ENCODE results near the gene TRIM63.
A peak's percentile ranks its signal among the peaks of the same experiment; 100 is the strongest.

TRIM63 gene

GRCh38 chr1:26050248-26050640 lies 17.2 kb downstream of the TRIM63 start:
- Histone ChIP-seq H3K27ac (ENCODE audit: low read length) (no peak overlapping the region), H3K4me3 (ENCODE audit: low read length) (no peak overlapping the region), H3K4me1 (ENCODE audit: control insufficient read depth, low read depth, low read length) (no peaks in the 10 kb centered on the region), H3K27me3 (ENCODE audit: control insufficient read depth, insufficient read depth, low read length) (peaks cover 42% of the 10 kb centered on the region), H3K9me3 (ENCODE audit: control insufficient read depth, low read depth, low read length) (no peaks in the 10 kb centered on the region), H3K36me3 (ENCODE audit: control insufficient read depth, low read depth, low read length) (no peaks in the 10 kb centered on the region), H3K9ac (ENCODE audit: low read length) (no peak overlapping the region)

- no peaks in the 10 kb centered on the region for H3K9me3 ChIP-seq (ENCODE audit: control insufficient read depth, low read depth, low read length)
- H3K27me3 ChIP-seq (ENCODE audit: control insufficient read depth, insufficient read depth, low read length), result peaks cover 48% of the 10 kb centered on the region
- no peak overlapping the region for H3K27ac ChIP-seq (ENCODE audit: low read length)
- no peaks in the 10 kb centered on the region for H3K36me3 ChIP-seq (ENCODE audit: control insufficient read depth, low read depth, low read length)
- no peak overlapping the region for H3K4me3 ChIP-seq (ENCODE audit: low read length)
- no peaks in the 10 kb centered on the region for H3K4me1 ChIP-seq (ENCODE audit: control insufficient read depth, low read depth, low read length)
- H3K9ac ChIP-seq (ENCODE audit: low read length), result no peak overlapping the region
Observed at GRCh38 chr1:26049531-26050247, 17.7 kb downstream of the TRIM63 start.

- Histone ChIP-seq H3K36me3 (ENCODE audit: control insufficient read depth, low read depth, low read length) (no peaks in the 10 kb centered on the region), H3K4me3 (ENCODE audit: low read length) (no peak overlapping the region), H3K27me3 (ENCODE audit: control insufficient read depth, insufficient read depth, low read length) (peaks cover 70% of the 10 kb centered on the region), H3K4me1 (ENCODE audit: control insufficient read depth, low read depth, low read length) (no peaks in the 10 kb centered on the region), H3K9ac (ENCODE audit: low read length) (no peak overlapping the region), H3K27ac (ENCODE audit: low read length) (no peak overlapping the region), H3K9me3 (ENCODE audit: control insufficient read depth, low read depth, low read length) (no peaks in the 10 kb centered on the region)
Observed at GRCh38 chr1:26047278-26047874, 20.1 kb downstream of the TRIM63 start.

DNA sequence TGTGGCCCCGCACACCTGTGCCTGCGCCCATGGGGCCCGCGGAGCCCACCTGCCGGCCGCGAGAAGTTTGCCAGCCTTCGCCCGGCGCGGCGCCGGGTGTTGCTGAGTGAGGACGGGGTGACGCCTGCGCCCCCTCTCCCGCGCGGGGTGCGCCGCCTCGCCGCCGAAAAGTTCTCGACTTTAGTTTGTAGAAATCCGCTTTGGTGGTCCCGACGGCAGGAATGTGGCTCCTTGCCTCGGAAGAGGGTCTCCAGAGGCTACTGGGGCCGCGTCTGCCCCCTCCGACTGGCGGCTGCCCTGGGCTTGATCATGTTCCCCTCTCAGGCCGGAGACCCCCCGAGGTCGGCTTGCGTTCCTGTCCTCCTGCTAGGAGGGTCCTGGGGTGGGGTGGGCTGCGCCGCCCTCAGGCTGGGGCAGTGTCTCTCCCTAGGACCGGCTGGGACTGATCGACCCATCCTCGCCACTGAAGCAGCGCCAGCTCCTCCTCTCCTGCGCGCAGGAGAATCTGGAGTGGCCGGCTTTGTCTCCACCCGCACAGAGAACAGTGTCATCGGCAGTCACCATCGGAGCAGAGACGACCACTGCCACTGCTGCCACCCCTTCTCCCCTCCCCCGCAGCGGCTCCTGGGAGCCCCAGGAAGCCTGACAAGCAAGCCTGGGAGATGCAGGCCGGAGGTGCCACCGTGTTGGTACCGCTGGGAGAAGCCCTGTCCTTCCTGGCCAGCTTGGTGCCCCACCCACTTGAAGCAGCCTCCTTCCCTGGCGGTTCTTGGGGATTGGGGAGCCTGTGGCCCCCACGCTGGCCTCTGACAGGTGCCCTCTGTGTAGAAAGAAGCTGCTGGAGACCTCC lies 21.0 kb downstream of the TRIM63 start:
- Histone ChIP-seq H3K27ac (ENCODE audit: low read length) (no peak overlapping the region), H3K9me3 (ENCODE audit: control insufficient read depth, low read depth, low read length) (no peaks in the 10 kb centered on the region), H3K4me3 (ENCODE audit: low read length) (peak overlapping the region; percentile 42), H3K9ac (ENCODE audit: low read length) (no peak overlapping the region), H3K36me3 (ENCODE audit: control insufficient read depth, low read depth, low read length) (no peaks in the 10 kb centered on the region), H3K27me3 (ENCODE audit: control insufficient read depth, insufficient read depth, low read length) (peaks cover 76% of the 10 kb centered on the region), H3K4me1 (ENCODE audit: control insufficient read depth, low read depth, low read length) (no peaks in the 10 kb centered on the region)

DNA sequence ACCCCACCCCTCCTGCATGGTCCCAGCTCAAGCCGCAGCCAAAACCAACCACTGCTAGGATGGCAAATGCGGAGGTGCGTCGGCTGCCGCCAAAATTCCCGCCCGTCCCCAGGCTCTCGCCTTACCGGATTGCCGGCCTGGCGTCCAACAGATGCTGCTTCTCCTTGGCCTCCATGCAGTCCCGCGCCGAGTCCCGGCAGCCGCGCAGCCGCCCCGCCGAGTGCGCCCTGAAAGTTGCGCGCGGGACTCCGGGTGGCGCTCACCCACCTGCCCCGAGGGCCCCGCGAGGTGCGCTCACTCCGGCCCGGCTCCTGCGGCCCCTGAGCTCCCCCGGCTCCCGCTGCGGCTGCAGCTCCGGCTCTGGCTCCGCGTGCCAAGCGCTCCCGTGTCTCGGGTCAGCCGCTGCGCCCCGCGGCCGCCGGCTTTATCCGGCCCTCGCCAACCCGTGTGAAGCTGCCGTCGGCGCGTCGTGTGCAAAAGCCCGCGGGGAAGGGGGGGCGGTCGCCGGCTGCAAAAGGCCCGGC lies 21.6 kb downstream of the TRIM63 start, which contains the start of gene SLC30A2:
Gene SLC30A2, minus strand, starts transcription at position 397 of the 524 bp plus-strand sequence. Its CDS starts 222 bp downstream, at position 175.
- Histone ChIP-seq H3K4me3 (ENCODE audit: low read length) (peak within 1 kb of the TSS; percentile 42), H3K9ac (ENCODE audit: low read length) (no peak within 1 kb of the TSS), H3K9me3 (ENCODE audit: control insufficient read depth, low read depth, low read length) (no peaks in the 10 kb centered on the region), H3K4me1 (ENCODE audit: control insufficient read depth, low read depth, low read length) (no peaks in the 10 kb centered on the region), H3K27me3 (ENCODE audit: control insufficient read depth, insufficient read depth, low read length) (peaks cover 76% of the 10 kb centered on the region), H3K27ac (ENCODE audit: low read length) (no peak within 1 kb of the TSS), H3K36me3 (ENCODE audit: control insufficient read depth, low read depth, low read length) (no peaks in the 10 kb centered on the region)

- Histone ChIP-seq H3K27me3 (ENCODE audit: control insufficient read depth, insufficient read depth, low read length) (peaks cover 76% of the 10 kb centered on the region), H3K36me3 (ENCODE audit: control insufficient read depth, low read depth, low read length) (no peaks in the 10 kb centered on the region), H3K4me1 (ENCODE audit: control insufficient read depth, low read depth, low read length) (no peaks in the 10 kb centered on the region), H3K27ac (ENCODE audit: low read length) (no peak overlapping the region), H3K9ac (ENCODE audit: low read length) (no peak overlapping the region), H3K9me3 (ENCODE audit: control insufficient read depth, low read depth, low read length) (no peaks in the 10 kb centered on the region), H3K4me3 (ENCODE audit: low read length) (peak overlapping the region; percentile 42)
Observed at GRCh38 chr1:26044971-26045721, 22.3 kb downstream of the TRIM63 start.

- no peaks in the 10 kb centered on the region for H3K4me1 ChIP-seq (ENCODE audit: control insufficient read depth, low read depth, low read length)
- no peak overlapping the region for H3K27ac ChIP-seq (ENCODE audit: low read length)
- no peak overlapping the region for H3K9ac ChIP-seq (ENCODE audit: low read length)
- H3K4me3 ChIP-seq (ENCODE audit: low read length), result no peak overlapping the region
- peaks cover 75% of the 10 kb centered on the region for H3K27me3 ChIP-seq (ENCODE audit: control insufficient read depth, insufficient read depth, low read length)
- H3K36me3 ChIP-seq (ENCODE audit: control insufficient read depth, low read depth, low read length), result no peaks in the 10 kb centered on the region
- no peaks in the 10 kb centered on the region for H3K9me3 ChIP-seq (ENCODE audit: control insufficient read depth, low read depth, low read length)
Observed at GRCh38 chr1:26044414-26044813, 23.0 kb downstream of the TRIM63 start.

GRCh38 chr1:26043765-26044164 lies 23.7 kb downstream of the TRIM63 start:
- H3K36me3 ChIP-seq (ENCODE audit: control insufficient read depth, low read depth, low read length), result no peaks in the 10 kb centered on the region
- peaks cover 69% of the 10 kb centered on the region for H3K27me3 ChIP-seq (ENCODE audit: control insufficient read depth, insufficient read depth, low read length)
- H3K4me3 ChIP-seq (ENCODE audit: low read length), result no peak overlapping the region
- H3K9me3 ChIP-seq (ENCODE audit: control insufficient read depth, low read depth, low read length), result no peaks in the 10 kb centered on the region
- H3K9ac ChIP-seq (ENCODE audit: low read length), result no peak overlapping the region
- no peak overlapping the region for H3K27ac ChIP-seq (ENCODE audit: low read length)
- no peaks in the 10 kb centered on the region for H3K4me1 ChIP-seq (ENCODE audit: control insufficient read depth, low read depth, low read length)

- no peaks in the 10 kb centered on the region for H3K4me1 ChIP-seq (ENCODE audit: control insufficient read depth, low read depth, low read length)
- no peaks in the 10 kb centered on the region for H3K36me3 ChIP-seq (ENCODE audit: control insufficient read depth, low read depth, low read length)
- H3K27me3 ChIP-seq (ENCODE audit: control insufficient read depth, insufficient read depth, low read length), result peaks cover 52% of the 10 kb centered on the region
- no peak overlapping the region for H3K27ac ChIP-seq (ENCODE audit: low read length)
- H3K9ac ChIP-seq (ENCODE audit: low read length), result no peak overlapping the region
- H3K4me3 ChIP-seq (ENCODE audit: low read length), result no peak overlapping the region
- H3K9me3 ChIP-seq (ENCODE audit: control insufficient read depth, low read depth, low read length), result no peaks in the 10 kb centered on the region
Observed at GRCh38 chr1:26041978-26042377, 25.5 kb downstream of the TRIM63 start.

- Histone ChIP-seq H3K9ac (ENCODE audit: low read length) (no peak overlapping the region), H3K4me3 (ENCODE audit: low read length) (no peak overlapping the region), H3K27me3 (ENCODE audit: control insufficient read depth, insufficient read depth, low read length) (peaks cover 52% of the 10 kb centered on the region), H3K9me3 (ENCODE audit: control insufficient read depth, low read depth, low read length) (no peaks in the 10 kb centered on the region), H3K36me3 (ENCODE audit: control insufficient read depth, low read depth, low read length) (no peaks in the 10 kb centered on the region), H3K4me1 (ENCODE audit: control insufficient read depth, low read depth, low read length) (no peaks in the 10 kb centered on the region), H3K27ac (ENCODE audit: low read length) (no peak overlapping the region)
Observed at GRCh38 chr1:26041401-26041800, 26.0 kb downstream of the TRIM63 start.

DNA sequence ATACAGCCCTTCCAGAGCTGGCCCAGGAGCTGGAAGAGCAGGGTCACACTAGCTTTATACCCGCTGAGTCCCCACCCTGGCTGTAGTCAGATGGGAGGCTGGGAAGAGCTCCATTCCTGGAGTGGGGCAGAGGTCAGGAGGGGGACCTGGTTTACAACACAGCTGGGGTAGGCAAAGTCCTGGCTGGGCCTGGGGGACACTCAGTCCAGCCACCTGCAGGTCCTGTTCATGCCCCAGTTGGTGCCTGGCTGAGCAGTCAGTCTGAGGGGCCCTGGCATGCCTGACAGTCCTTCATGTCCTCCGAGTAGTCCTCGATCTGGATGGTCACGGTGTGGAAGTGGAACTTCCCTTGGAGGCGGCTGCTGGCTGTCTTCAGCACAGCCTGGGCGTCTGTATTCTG lies 28.5 kb downstream of the TRIM63 start:
- Histone ChIP-seq H3K4me1 (ENCODE audit: control insufficient read depth, low read depth, low read length) (no peaks in the 10 kb centered on the region), H3K36me3 (ENCODE audit: control insufficient read depth, low read depth, low read length) (no peaks in the 10 kb centered on the region), H3K27me3 (ENCODE audit: control insufficient read depth, insufficient read depth, low read length) (peaks cover 41% of the 10 kb centered on the region), H3K9me3 (ENCODE audit: control insufficient read depth, low read depth, low read length) (no peaks in the 10 kb centered on the region), H3K4me3 (ENCODE audit: low read length) (no peak overlapping the region), H3K27ac (ENCODE audit: low read length) (no peak overlapping the region), H3K9ac (ENCODE audit: low read length) (no peak overlapping the region)

Data from iPS-18a (cell line).